ENCODE measurements around the gene SNRPE. TPM values are rescaled to one million over a fixed set of nuclear protein-coding genes. Genes with fewer than 3 reads are reported as not detected.

The SNRPE gene
- total RNA-seq, 1 donor from 2014 or later: 61.1 TPM

Small RNA genes lying within 50 kb of the gene (small RNA-seq; reads per million reads assigned to genes)
- not detected for gene HSPE1P6

Other genes starting within 250 kb of the SNRPE start
- gene ATP2B4, start 234.8 kb upstream of the SNRPE start, total RNA-seq: 24.9 TPM
- not detected for gene LAX1, start 96.4 kb upstream of the SNRPE start, total RNA-seq
- gene ZBED6, start 66.0 kb upstream of the SNRPE start, total RNA-seq: 4.5 TPM
- 65.2 TPM for gene ZC3H11A, start 66.0 kb upstream of the SNRPE start, total RNA-seq
- gene SOX13, start 211.5 kb downstream of the SNRPE start, total RNA-seq: 1.6 TPM